ENCODE results near the gene TIMM9.

- TF ChIP-seq ZBTB7A (IDR thresholded peaks at IDR 0.05; ENCODE audit: low read depth) = no peak
- TF ChIP-seq NFIC (IDR thresholded peaks at IDR 0.05) = no peak
- TF ChIP-seq, protein P1, sequence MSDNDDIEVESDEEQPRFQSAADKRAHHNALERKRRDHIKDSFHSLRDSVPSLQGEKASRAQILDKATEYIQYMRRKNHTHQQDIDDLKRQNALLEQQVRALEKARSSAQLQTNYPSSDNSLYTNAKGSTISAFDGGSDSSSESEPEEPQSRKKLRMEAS (IDR thresholded peaks at IDR 0.05) = no peak
- TF ChIP-seq, protein P2, sequence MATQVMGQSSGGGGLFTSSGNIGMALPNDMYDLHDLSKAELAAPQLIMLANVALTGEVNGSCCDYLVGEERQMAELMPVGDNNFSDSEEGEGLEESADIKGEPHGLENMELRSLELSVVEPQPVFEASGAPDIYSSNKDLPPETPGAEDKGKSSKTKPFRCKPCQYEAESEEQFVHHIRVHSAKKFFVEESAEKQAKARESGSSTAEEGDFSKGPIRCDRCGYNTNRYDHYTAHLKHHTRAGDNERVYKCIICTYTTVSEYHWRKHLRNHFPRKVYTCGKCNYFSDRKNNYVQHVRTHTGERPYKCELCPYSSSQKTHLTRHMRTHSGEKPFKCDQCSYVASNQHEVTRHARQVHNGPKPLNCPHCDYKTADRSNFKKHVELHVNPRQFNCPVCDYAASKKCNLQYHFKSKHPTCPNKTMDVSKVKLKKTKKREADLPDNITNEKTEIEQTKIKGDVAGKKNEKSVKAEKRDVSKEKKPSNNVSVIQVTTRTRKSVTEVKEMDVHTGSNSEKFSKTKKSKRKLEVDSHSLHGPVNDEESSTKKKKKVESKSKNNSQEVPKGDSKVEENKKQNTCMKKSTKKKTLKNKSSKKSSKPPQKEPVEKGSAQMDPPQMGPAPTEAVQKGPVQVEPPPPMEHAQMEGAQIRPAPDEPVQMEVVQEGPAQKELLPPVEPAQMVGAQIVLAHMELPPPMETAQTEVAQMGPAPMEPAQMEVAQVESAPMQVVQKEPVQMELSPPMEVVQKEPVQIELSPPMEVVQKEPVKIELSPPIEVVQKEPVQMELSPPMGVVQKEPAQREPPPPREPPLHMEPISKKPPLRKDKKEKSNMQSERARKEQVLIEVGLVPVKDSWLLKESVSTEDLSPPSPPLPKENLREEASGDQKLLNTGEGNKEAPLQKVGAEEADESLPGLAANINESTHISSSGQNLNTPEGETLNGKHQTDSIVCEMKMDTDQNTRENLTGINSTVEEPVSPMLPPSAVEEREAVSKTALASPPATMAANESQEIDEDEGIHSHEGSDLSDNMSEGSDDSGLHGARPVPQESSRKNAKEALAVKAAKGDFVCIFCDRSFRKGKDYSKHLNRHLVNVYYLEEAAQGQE (IDR thresholded peaks at IDR 0.05; ENCODE audit: low read depth) = no peak
Observed at GRCh38 chr14:58390830-58391229, 36.5 kb downstream of the TIMM9 start.
